K562 (cell line): ENCODE data around the gene TELO2. TPM values are rescaled to one million over a fixed set of nuclear protein-coding genes. Genes with fewer than 3 reads are reported as not detected.

Experiments used
- ATAC-seq: fragments of 200-7000 bp; cut with Tn5 transposase; 3 replicates; pipeline ENCODE4 v1.9.1; 2020; ENCODE audit warnings: moderate library complexity
- BruUV-seq: library from RNA; stranded (reverse); fragments of 400-500 nt; replicated peaks from 2 replicates; lab custom pipeline; 2021; lab: Mats Ljungman, UMichigan
- CTCF ChIA-PET: fragments of 300-600 bp; formaldehyde crosslinking; extraction: SDS; loops from one replicate; lab custom pipeline; 2021; ENCODE audit warnings: low intra/inter-chr PET ratio; lab: Yijun Ruan, JAX
- POLR2A ChIA-PET: fragments of 300-600, 350-650 bp; sonication (Branson Sonifier 250); formaldehyde crosslinking; extraction: SDS; loops from one replicate; lab custom pipeline; 2021; ENCODE audit warnings: antibody characterized with exemption, inconsistent platforms; lab: Yijun Ruan, JAX
- DNase-seq, 4 experiments: peaks; one replicate each; pipeline versions ENCODE4 v3.0.0 to v3.0.0-alpha.2; 2011 to 2018; ENCODE audit warnings: low spot score in 3 of 4, mixed read lengths in 3 of 4; ENCODE audit errors: extremely low read depth in 1 of 4
- FAIRE-seq: peaks from 2 replicates; lab custom pipeline; 2011; peaks lifted over from hg19 to GRCh38; lab: Jason Lieb, UNC
- H2AFZ ChIP-seq: 2 replicates; pipeline ENCODE4 v1.6.0; 2011; ENCODE audit warnings: low read depth, low read length, control low read depth, inconsistent platforms
- H3K27ac ChIP-seq: fragments of 200-600 bp; 3 replicates; pipeline ENCODE4 v1.8.0; 2011; ENCODE audit warnings: low read depth, mild to moderate bottlenecking, control low read depth, inconsistent platforms, low read length, moderate library complexity, mixed read lengths; ENCODE audit errors: extremely low read depth
- H3K27me3 ChIP-seq, 2 experiments: fragments of 300-600 bp in 1 of 2; 2 replicates in 1 of 2; 3 replicates in 1 of 2; pipeline versions ENCODE4 v1.6.0 to v1.8.0; 2011; ENCODE audit warnings: inconsistent platforms in 2 of 2, low read length in 2 of 2, mild to moderate bottlenecking in 1 of 2, mixed read lengths in 1 of 2, moderate library complexity in 1 of 2; ENCODE audit not compliant: control insufficient read depth in 2 of 2, insufficient read depth in 2 of 2
- H3K36me3 ChIP-seq: fragments of 300-600 bp; 3 replicates; pipeline ENCODE4 v1.8.0; 2011; ENCODE audit warnings: mild to moderate bottlenecking, low read length, inconsistent platforms; ENCODE audit not compliant: control insufficient read depth, insufficient read depth
- H3K4me1 ChIP-seq, 2 experiments: fragments of 200-600 bp in 1 of 2; replicated peaks in 1 of 2; 2 replicates in 1 of 2; 3 replicates in 1 of 2; pipeline versions ENCODE4 v1.5.1 to v1.8.0; 2011; ENCODE audit warnings: inconsistent platforms in 2 of 2, low read length in 2 of 2, mild to moderate bottlenecking in 1 of 2, mixed read lengths in 1 of 2, moderate library complexity in 1 of 2; ENCODE audit not compliant: control insufficient read depth in 2 of 2, insufficient read depth in 2 of 2
- H3K4me2 ChIP-seq: 2 replicates; pipeline ENCODE4 v1.6.1; 2011; ENCODE audit warnings: low read length, control low read depth, inconsistent platforms, mixed read lengths; ENCODE audit not compliant: insufficient read depth
- H3K4me3 ChIP-seq: fragments of 200-600 bp; sonication (generic), shearing (Covaris generic); 2 replicates; pipeline ENCODE4 v1.5.1; 2016; ENCODE audit warnings: control low read depth, inconsistent platforms
- H3K79me2 ChIP-seq: fragments of 200-600 bp; 3 replicates; pipeline ENCODE4 v1.8.0; 2011; ENCODE audit warnings: low read length, inconsistent platforms; ENCODE audit not compliant: control insufficient read depth, insufficient read depth
- H3K9ac ChIP-seq, 2 experiments: 2 replicates each; pipeline versions ENCODE4 v1.6.0 to v1.6.1; 2011; ENCODE audit warnings: low read depth in 2 of 2, low read length in 2 of 2, control low read depth in 1 of 2, inconsistent platforms in 1 of 2, mild to moderate bottlenecking in 1 of 2, mixed read lengths in 1 of 2; ENCODE audit not compliant: insufficient read depth in 1 of 2
- H3K9me1 ChIP-seq: one replicate; pipeline ENCODE4 v1.6.0; 2011; ENCODE audit warnings: inconsistent platforms, mild to moderate bottlenecking, low read length, moderate library complexity; ENCODE audit not compliant: control insufficient read depth, insufficient read depth
- H3K9me3 ChIP-seq: replicated peaks from 2 replicates; pipeline ENCODE4 v1.5.1; 2011; ENCODE audit warnings: low read depth, low read length, inconsistent platforms; ENCODE audit not compliant: control insufficient read depth, insufficient read depth
- H4K20me1 ChIP-seq: replicated peaks from 2 replicates; pipeline ENCODE4 v1.6.1; 2011; ENCODE audit warnings: low read length, inconsistent platforms, mixed read lengths; ENCODE audit not compliant: control insufficient read depth, insufficient read depth
- BRD9 ChIP-seq: fragments of 450-650 bp; IDR thresholded peaks from 2 replicates; pipeline ENCODE4 v1.6.1; 2018; ENCODE audit warnings: low read depth; ENCODE audit not compliant: partially characterized antibody
- CBFB ChIP-seq: sonication (generic); formaldehyde crosslinking; IDR thresholded peaks from 2 replicates; pipeline ENCODE4 v1.4.0; 2020; ENCODE audit warnings: mild to moderate bottlenecking, missing genetic modification reagents
- CC2D1A ChIP-seq: fragments of 450-650 bp; IDR thresholded peaks from 2 replicates; pipeline ENCODE4 v1.6.1; 2017; ENCODE audit warnings: mild to moderate bottlenecking
- EHMT2 ChIP-seq: fragments of 450-650 bp; IDR thresholded peaks from 2 replicates; pipeline ENCODE4 v1.6.1; 2018; ENCODE audit warnings: antibody characterized with exemption
- HMGN3 ChIP-seq: IDR thresholded peaks from 2 replicates; pipeline ENCODE4 v1.6.1; 2011; ENCODE audit warnings: borderline replicate concordance, low read depth, mild to moderate bottlenecking, mixed read lengths, low read length; ENCODE audit not compliant: insufficient read length; ENCODE audit errors: extremely low read depth
- ILK ChIP-seq: fragments of 450-650 bp; IDR thresholded peaks from 2 replicates; pipeline ENCODE4 v1.6.1; 2016; ENCODE audit warnings: missing genetic modification characterization, low read depth, mild to moderate bottlenecking, missing compliant biosample characterization, moderate library complexity, borderline replicate concordance
- KDM5B ChIP-seq: fragments of 200-600 bp; sonication (generic); IDR thresholded peaks from 2 replicates; pipeline ENCODE4 v1.6.1; 2012; ENCODE audit warnings: low read depth, mild to moderate bottlenecking, moderate library complexity, low read length, control low read depth, inconsistent platforms; ENCODE audit not compliant: insufficient replicate concordance
- NFIC ChIP-seq: fragments of 450-650 bp; IDR thresholded peaks from 2 replicates; pipeline ENCODE4 v1.6.1; 2017; ENCODE audit warnings: mild to moderate bottlenecking, inconsistent platforms
- POLR3A ChIP-seq: IDR thresholded peaks from 2 replicates; pipeline ENCODE4 v1.6.1; 2011; ENCODE audit warnings: borderline replicate concordance, mild to moderate bottlenecking, moderate library complexity; ENCODE audit not compliant: insufficient read length, insufficient read depth; ENCODE audit errors: extremely low read depth
- RFX5 ChIP-seq: IDR thresholded peaks from 2 replicates; pipeline ENCODE4 v1.6.1; 2011; ENCODE audit warnings: low read depth, mild to moderate bottlenecking, improper control_type of control experiment, low read length
- ZNF668 ChIP-seq: fragments of 250-450 bp; sonication (Bioruptor Pico); IDR thresholded peaks from 2 replicates; pipeline ENCODE4 v1.8.0; 2022; ENCODE audit warnings: mild to moderate bottlenecking, inconsistent platforms
- ZZZ3 ChIP-seq: fragments of 450-650 bp; IDR thresholded peaks from 2 replicates; pipeline ENCODE4 v1.6.1; 2016; ENCODE audit warnings: antibody characterized with exemption, mild to moderate bottlenecking, moderate library complexity
- WGBS: fragments of 100-300 bp; shearing (Covaris generic); methylation state at CpG from one replicate; pipeline ENCODE4 v1.1.6; 2016; ENCODE audit warnings: low coverage, mixed read lengths; ENCODE audit not compliant: insufficient coverage; ENCODE audit errors: missing lambda C conversion rate; 5-methylcytosine and 5-hydroxymethylcytosine counted together
- in situ Hi-C: fragments of 300-500 bp; cut with MboI; formaldehyde crosslinking; loops from 4 replicates; pipeline ENCODE4 v1.15.0; 2018; ENCODE audit warnings: inconsistent platforms, mixed read lengths
- intact Hi-C: fragments of 100-400 bp; cut with micrococcal nuclease; formaldehyde crosslinking; loops from 2 replicates; pipeline ENCODE4 v1.14.2; 2022
- polyA plus RNA-seq, 8 experiments: library from polyadenylated mRNA; depleted of rRNA in 4 of 8; stranded (reverse) in 5 of 8; unstranded in 3 of 8; fragments of >200 nt; fragmentation: Nextera tagmentation in 2 of 8; fragmentation: Illumina TruSeq in 1 of 8; extraction: Ambion mirVana in 2 of 8; extraction: Trizol in 1 of 8; gene quantifications; 2 replicates each; pipeline versions ENCODE4 v1.2.1 to v1.2.3, GENCODE V29; 2011 to 2014; ENCODE audit warnings: inconsistent platforms in 1 of 8, missing spikeins in 1 of 8
- total RNA-seq, 7 experiments: library from RNA; depleted of rRNA in 6 of 7; stranded (reverse); fragments of >200 nt in 6 of 7; fragmentation: Illumina TruSeq in 2 of 7; extraction: Trizol in 2 of 7; gene quantifications; 2 replicates each; pipeline versions ENCODE4 v1.2.1 to v1.2.3, GENCODE V29; 2011 to 2021; ENCODE audit warnings: low replicate concordance in 1 of 7
- TF ChIP-seq, protein P1 (sequence below): IDR thresholded peaks from 3 replicates; pipeline ENCODE4 v1.6.1; 2011; ENCODE audit warnings: borderline replicate concordance, mild to moderate bottlenecking; ENCODE audit not compliant: insufficient read length, insufficient read depth
- TF ChIP-seq, protein P2 (sequence below), 3 experiments: IDR thresholded peaks in 2 of 3; conservative IDR thresholded peaks in 1 of 3; 2 replicates each; pipeline ENCODE4 v1.5.1; 2011 to 2012; ENCODE audit warnings: low read length in 3 of 3, mild to moderate bottlenecking in 3 of 3, control low read depth in 2 of 3, improper control_type of control experiment in 1 of 3, inconsistent platforms in 1 of 3, low read depth in 1 of 3, mixed read lengths in 1 of 3, moderate library complexity in 1 of 3; ENCODE audit not compliant: insufficient read depth in 2 of 3
- TF ChIP-seq, protein P3 (sequence below): fragments of 450-650 bp; formaldehyde crosslinking; IDR thresholded peaks from 2 replicates; pipeline ENCODE4 v1.4.0; 2022; ENCODE audit warnings: missing genetic modification characterization
- TF ChIP-seq, protein P4 (sequence below): fragments of 450-650 bp; formaldehyde crosslinking; IDR thresholded peaks from 2 replicates; pipeline ENCODE4 v1.4.0; 2020; ENCODE audit warnings: mild to moderate bottlenecking, moderate library complexity

Gene TELO2
- total and polyA plus RNA-seq, 9 of the 15 experiments (the other 6 are each of a cell fraction or from before 2014, with no cell fraction given), result 0.51 to 91.8 (median 14.5) TPM

DNA sequence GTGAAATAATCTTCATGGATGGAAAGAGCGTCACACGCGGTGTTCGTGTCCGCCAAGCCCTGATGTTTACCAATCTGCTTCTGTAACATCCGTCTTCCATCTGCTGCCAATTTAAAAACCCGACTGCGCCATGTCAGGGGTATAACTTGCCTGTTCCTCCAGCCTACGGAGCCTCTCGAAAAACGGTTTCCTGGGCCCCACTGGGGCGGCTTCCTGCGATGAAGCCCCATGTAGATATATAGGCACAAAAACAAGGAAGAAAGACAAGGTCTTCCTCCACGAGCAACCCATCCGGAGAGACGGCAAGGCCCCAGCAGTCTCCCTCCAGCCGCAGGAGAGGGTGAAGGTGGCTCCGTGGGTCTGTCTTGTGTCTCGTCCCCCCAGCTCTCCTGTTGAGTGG lies 4.5 kb upstream of the TELO2 start, which contains the start of gene PTX4 (continued):
- TF ChIP-seq EHMT2 (no peak), NFIC (no peak), ILK (no peak), BRD9 (no peak), CC2D1A (no peak), ZNF668 (CRISPR knock-in tag) (no peak)
- TF ChIP-seq, protein P1, sequence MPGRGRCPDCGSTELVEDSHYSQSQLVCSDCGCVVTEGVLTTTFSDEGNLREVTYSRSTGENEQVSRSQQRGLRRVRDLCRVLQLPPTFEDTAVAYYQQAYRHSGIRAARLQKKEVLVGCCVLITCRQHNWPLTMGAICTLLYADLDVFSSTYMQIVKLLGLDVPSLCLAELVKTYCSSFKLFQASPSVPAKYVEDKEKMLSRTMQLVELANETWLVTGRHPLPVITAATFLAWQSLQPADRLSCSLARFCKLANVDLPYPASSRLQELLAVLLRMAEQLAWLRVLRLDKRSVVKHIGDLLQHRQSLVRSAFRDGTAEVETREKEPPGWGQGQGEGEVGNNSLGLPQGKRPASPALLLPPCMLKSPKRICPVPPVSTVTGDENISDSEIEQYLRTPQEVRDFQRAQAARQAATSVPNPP, result no peak

DNA sequence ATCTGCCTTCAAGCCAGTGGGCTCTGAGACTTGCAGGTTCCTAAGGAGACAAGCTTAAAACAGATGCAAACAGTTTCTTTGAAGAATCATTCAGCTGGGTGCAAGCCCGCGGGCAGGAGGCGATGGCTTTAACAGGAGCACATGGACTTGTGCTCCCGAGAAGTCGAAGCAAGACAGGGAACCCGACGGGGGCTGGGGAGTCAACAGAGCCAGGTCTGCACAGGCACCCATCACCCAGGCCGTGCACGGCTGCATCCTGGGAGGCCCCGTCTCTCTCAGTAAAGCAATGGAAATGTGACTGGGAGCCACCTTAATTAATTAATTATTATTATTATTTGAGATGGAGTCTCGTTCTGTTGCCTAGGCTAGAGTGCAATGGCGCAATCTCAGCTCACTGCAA lies 4.1 kb upstream of the TELO2 start:
- Histone ChIP-seq H3K4me1 (peaks cover 10 to 55% of the 10 kb centered on the region in 2 experiments; a peak in 3 of 5 replicates), H3K36me3 (peaks cover under 1% of the 10 kb centered on the region; the same call in 1 of the 3 replicates), H3K4me2 (no peak overlapping the region), H4K20me1 (no peaks in the 10 kb centered on the region), H3K27ac (no peak overlapping the region), H3K79me2 (peaks cover 14% of the 10 kb centered on the region), H3K9ac (peak overlapping the region in 1 of 2 experiments; percentile 64; a peak in 1 of 4 replicates), H3K9me1 (no peaks in the 10 kb centered on the region), H3K27me3 (no peaks in the 10 kb centered on the region), H3K9me3 (no peaks in the 10 kb centered on the region), H3K4me3 (no peak overlapping the region), H2AFZ (no peak overlapping the region)
- CTCF ChIA-PET, result no interaction called here
- no peak for DNase-seq
- POLR2A ChIA-PET, result interaction anchor here (0.5 to 1.0 kb wide), 3 partner anchors 83 to 217 kb away, joined by 3 read pairs; partner anchors contain the start of gene MAPK8IP3
- no peak for FAIRE-seq
- no peak for ATAC-seq
- BruUV-seq, result no TSS peak
- in situ Hi-C loops (no loop called here), intact Hi-C loops (no loop called here)
- 65% methylated on average over 12 of the region's 12 CpGs for WGBS
- TF ChIP-seq, protein P2, sequence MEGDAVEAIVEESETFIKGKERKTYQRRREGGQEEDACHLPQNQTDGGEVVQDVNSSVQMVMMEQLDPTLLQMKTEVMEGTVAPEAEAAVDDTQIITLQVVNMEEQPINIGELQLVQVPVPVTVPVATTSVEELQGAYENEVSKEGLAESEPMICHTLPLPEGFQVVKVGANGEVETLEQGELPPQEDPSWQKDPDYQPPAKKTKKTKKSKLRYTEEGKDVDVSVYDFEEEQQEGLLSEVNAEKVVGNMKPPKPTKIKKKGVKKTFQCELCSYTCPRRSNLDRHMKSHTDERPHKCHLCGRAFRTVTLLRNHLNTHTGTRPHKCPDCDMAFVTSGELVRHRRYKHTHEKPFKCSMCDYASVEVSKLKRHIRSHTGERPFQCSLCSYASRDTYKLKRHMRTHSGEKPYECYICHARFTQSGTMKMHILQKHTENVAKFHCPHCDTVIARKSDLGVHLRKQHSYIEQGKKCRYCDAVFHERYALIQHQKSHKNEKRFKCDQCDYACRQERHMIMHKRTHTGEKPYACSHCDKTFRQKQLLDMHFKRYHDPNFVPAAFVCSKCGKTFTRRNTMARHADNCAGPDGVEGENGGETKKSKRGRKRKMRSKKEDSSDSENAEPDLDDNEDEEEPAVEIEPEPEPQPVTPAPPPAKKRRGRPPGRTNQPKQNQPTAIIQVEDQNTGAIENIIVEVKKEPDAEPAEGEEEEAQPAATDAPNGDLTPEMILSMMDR (IDR thresholded peaks at IDR 0.05 in 2 of 3, conservative IDR thresholded peaks at IDR 0.05 in 1 of 3; ENCODE audit: insufficient read depth in 2 of 3, low read depth in 1 of 3, low read length in 3 of 3), result no peak
- no peak for TF ChIP-seq POLR3A
- no peak for TF ChIP-seq KDM5B
- TF ChIP-seq RFX5, result no peak
- TF ChIP-seq, protein P3, sequence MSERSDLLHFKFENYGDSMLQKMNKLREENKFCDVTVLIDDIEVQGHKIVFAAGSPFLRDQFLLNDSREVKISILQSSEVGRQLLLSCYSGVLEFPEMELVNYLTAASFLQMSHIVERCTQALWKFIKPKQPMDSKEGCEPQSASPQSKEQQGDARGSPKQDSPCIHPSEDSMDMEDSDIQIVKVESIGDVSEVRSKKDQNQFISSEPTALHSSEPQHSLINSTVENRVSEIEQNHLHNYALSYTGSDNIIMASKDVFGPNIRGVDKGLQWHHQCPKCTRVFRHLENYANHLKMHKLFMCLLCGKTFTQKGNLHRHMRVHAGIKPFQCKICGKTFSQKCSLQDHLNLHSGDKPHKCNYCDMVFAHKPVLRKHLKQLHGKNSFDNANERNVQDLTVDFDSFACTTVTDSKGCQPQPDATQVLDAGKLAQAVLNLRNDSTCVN (CRISPR knock-in tag), result no peak
- TF ChIP-seq CBFB, result no peak
- TF ChIP-seq ZZZ3, result no peak
- TF ChIP-seq, protein P4, sequence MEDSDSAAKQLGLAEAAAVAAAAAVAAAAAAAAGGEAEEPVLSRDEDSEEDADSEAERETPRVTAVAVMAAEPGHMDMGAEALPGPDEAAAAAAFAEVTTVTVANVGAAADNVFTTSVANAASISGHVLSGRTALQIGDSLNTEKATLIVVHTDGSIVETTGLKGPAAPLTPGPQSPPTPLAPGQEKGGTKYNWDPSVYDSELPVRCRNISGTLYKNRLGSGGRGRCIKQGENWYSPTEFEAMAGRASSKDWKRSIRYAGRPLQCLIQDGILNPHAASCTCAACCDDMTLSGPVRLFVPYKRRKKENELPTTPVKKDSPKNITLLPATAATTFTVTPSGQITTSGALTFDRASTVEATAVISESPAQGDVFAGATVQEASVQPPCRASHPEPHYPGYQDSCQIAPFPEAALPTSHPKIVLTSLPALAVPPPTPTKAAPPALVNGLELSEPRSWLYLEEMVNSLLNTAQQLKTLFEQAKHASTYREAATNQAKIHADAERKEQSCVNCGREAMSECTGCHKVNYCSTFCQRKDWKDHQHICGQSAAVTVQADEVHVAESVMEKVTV, result no peak
- no peak for TF ChIP-seq HMGN3
